Measurements from ENCODE around the gene GLS. TPM values are rescaled to one million over a fixed set of nuclear protein-coding genes. Genes with fewer than 3 reads are reported as not detected.

The GLS gene
- total RNA-seq, 4 donors from 2014 or later, result 85.4 to 219 (median 117) TPM

- 79 to 83% methylated on average over 3 of the region's 3 CpGs for WGBS, 2 donors (ENCODE audit: low coverage in 1 of 2)
- ATAC-seq, result no peak
- no peak overlapping the region for H3K4me3 ChIP-seq
- peaks cover 0 to 34% of the 10 kb centered on the region in 2 donors for H3K36me3 ChIP-seq
- H3K27me3 ChIP-seq, result no peaks in the 10 kb centered on the region
- no peak overlapping the region for H3K27ac ChIP-seq
- H3K4me1 ChIP-seq, result no peaks in the 10 kb centered on the region
- no peaks in the 10 kb centered on the region for H3K9me3 ChIP-seq
- TF ChIP-seq CTCF (IDR thresholded peaks at IDR 0.05) (no peak), POLR2A (IDR thresholded peaks at IDR 0.05) (no peak)
Measured at GRCh38 chr2:190916829-190917228, 36.2 kb downstream of the GLS start.

GRCh38 chr2:190920085-190920484 lies 39.5 kb downstream of the GLS start:
- no peaks in the 10 kb centered on the region for H3K4me1 ChIP-seq
- no peaks in the 10 kb centered on the region for H3K27me3 ChIP-seq
- no peak for ATAC-seq
- no peaks in the 10 kb centered on the region for H3K9me3 ChIP-seq
- no peak overlapping the region for H3K4me3 ChIP-seq
- 82 to 87% methylated on average over 3 of the region's 3 CpGs for WGBS, 2 donors (ENCODE audit: low coverage in 1 of 2)
- H3K27ac ChIP-seq, result no peak overlapping the region
- TF ChIP-seq CTCF (IDR thresholded peaks at IDR 0.05), result no peak
- TF ChIP-seq POLR2AphosphoS5 (IDR thresholded peaks at IDR 0.05), result no peak
- TF ChIP-seq EP300 (IDR thresholded peaks at IDR 0.05), result no peak
- TF ChIP-seq POLR2A (IDR thresholded peaks at IDR 0.05), result no peak
- H3K36me3 ChIP-seq, result peaks cover 0 to 63% of the 10 kb centered on the region in 2 donors

GRCh38 chr2:190922376-190922775 lies 41.8 kb downstream of the GLS start:
- no peak overlapping the region for H3K4me3 ChIP-seq
- H3K4me1 ChIP-seq, result no peaks in the 10 kb centered on the region
- ATAC-seq, result no peak
- no peaks in the 10 kb centered on the region for H3K27me3 ChIP-seq
- H3K9me3 ChIP-seq, result no peaks in the 10 kb centered on the region
- peaks cover 0 to 78% of the 10 kb centered on the region in 2 donors for H3K36me3 ChIP-seq
- no peak for TF ChIP-seq POLR2AphosphoS5 (IDR thresholded peaks at IDR 0.05)
- no peak for TF ChIP-seq CTCF (IDR thresholded peaks at IDR 0.05)
- TF ChIP-seq POLR2A (IDR thresholded peaks at IDR 0.05), result no peak
- no peak for TF ChIP-seq EP300 (IDR thresholded peaks at IDR 0.05)
- 85 to 100% methylated on average over 1 of the region's 1 CpG for WGBS, 2 donors (ENCODE audit: low coverage in 1 of 2)
- no peak overlapping the region for H3K27ac ChIP-seq

GRCh38 chr2:190927301-190927700 lies 46.7 kb downstream of the GLS start:
- Histone ChIP-seq H3K27me3 (no peaks in the 10 kb centered on the region), H3K4me3 (no peak overlapping the region), H3K36me3 (peaks cover 0 to 79% of the 10 kb centered on the region in 2 donors), H3K27ac (no peak overlapping the region), H3K4me1 (no peaks in the 10 kb centered on the region), H3K9me3 (no peaks in the 10 kb centered on the region)
- 52 to 83% methylated on average over 2 of the region's 2 CpGs for WGBS, 2 donors (ENCODE audit: low coverage in 1 of 2)
- TF ChIP-seq POLR2A (IDR thresholded peaks at IDR 0.05), result no peak
- no peak for TF ChIP-seq POLR2AphosphoS5 (IDR thresholded peaks at IDR 0.05)
- TF ChIP-seq CTCF (IDR thresholded peaks at IDR 0.05), result no peak
- no peak for TF ChIP-seq EP300 (IDR thresholded peaks at IDR 0.05)
- ATAC-seq, result no peak

- TF ChIP-seq POLR2A (IDR thresholded peaks at IDR 0.05) (no peak), CTCF (IDR thresholded peaks at IDR 0.05) (no peak), EP300 (IDR thresholded peaks at IDR 0.05) (no peak), POLR2AphosphoS5 (IDR thresholded peaks at IDR 0.05) (no peak)
- H3K4me3 ChIP-seq, result no peak overlapping the region
- peaks cover 0 to 56% of the 10 kb centered on the region in 2 donors for H3K36me3 ChIP-seq
- no peak overlapping the region for H3K27ac ChIP-seq
- WGBS, 2 donors (ENCODE audit: low coverage in 1 of 2), result 94 to 97% methylated on average over 5 to 6 of the region's 7 CpGs
- H3K9me3 ChIP-seq, result no peaks in the 10 kb centered on the region
- H3K27me3 ChIP-seq, result no peaks in the 10 kb centered on the region
- no peak for ATAC-seq
- no peaks in the 10 kb centered on the region for H3K4me1 ChIP-seq
Measured at GRCh38 chr2:190929919-190930318, 49.3 kb downstream of the GLS start.
